IMR-90 (cell line): ENCODE results near the gene CD300LB. TPM values are rescaled to one million over a fixed set of nuclear protein-coding genes. Genes with fewer than 3 reads are reported as not detected.

Experiments used
- ATAC-seq: fragments of 200-7000 bp; cut with Tn5 transposase; 2 replicates; pipeline ENCODE4 v1.9.1; 2020; ENCODE audit warnings: low read depth, mild to moderate bottlenecking, moderate library complexity
- BruUV-seq: library from RNA; stranded (reverse); fragments of 400-500 nt; replicated peaks from 2 replicates; lab custom pipeline; 2021; lab: Mats Ljungman, UMichigan
- CTCF ChIA-PET: fragments of 300-600 bp; formaldehyde crosslinking; extraction: SDS; loops from one replicate; lab custom pipeline; 2021; ENCODE audit warnings: antibody characterized with exemption; lab: Yijun Ruan, JAX
- POLR2A ChIA-PET: fragments of 300-600 bp; sonication (Branson Sonifier 250); formaldehyde crosslinking; loops from one replicate; lab custom pipeline; 2022; ENCODE audit warnings: antibody characterized with exemption; ENCODE audit not compliant: unreplicated experiment; lab: Charles Lee
- DNase-seq: peaks from one replicate; pipeline ENCODE4 v3.0.0; 2013
- H2AFZ ChIP-seq: replicated peaks from 2 replicates; pipeline ENCODE3; 2013; ENCODE audit warnings: low read length, mild to moderate bottlenecking; ENCODE audit not compliant: poor library complexity
- H2AK5ac ChIP-seq: 2 replicates; pipeline ENCODE4 v1.6.1; 2013; ENCODE audit warnings: low read depth, low read length, inconsistent platforms
- H2AK9ac ChIP-seq: replicated peaks from 2 replicates; pipeline ENCODE3; 2013; ENCODE audit warnings: mild to moderate bottlenecking, low read depth, low read length, moderate library complexity; ENCODE audit not compliant: poor library complexity
- H2BK120ac ChIP-seq: 2 replicates; pipeline ENCODE4 v1.6.1; 2013; ENCODE audit warnings: low read depth, low read length, inconsistent platforms
- H2BK15ac ChIP-seq: 3 replicates; pipeline ENCODE4 v1.6.1; 2013; ENCODE audit warnings: low read depth, low read length, inconsistent platforms
- H2BK20ac ChIP-seq: 2 replicates; pipeline ENCODE4 v1.6.1; 2013; ENCODE audit warnings: low read depth, mild to moderate bottlenecking, inconsistent platforms, low read length, moderate library complexity
- H2BK5ac ChIP-seq: 2 replicates; pipeline ENCODE4 v1.6.1; 2013; ENCODE audit warnings: mild to moderate bottlenecking, low read depth, low read length, inconsistent platforms; ENCODE audit not compliant: poor library complexity, severe bottlenecking
- H3K14ac ChIP-seq: replicated peaks from 2 replicates; pipeline ENCODE4 v1.6.1; 2013; ENCODE audit warnings: low read depth, low read length, inconsistent platforms
- H3K18ac ChIP-seq: 2 replicates; pipeline ENCODE4 v1.6.1; 2013; ENCODE audit warnings: low read depth, low read length, control low read depth
- H3K23ac ChIP-seq: 2 replicates; pipeline ENCODE4 v1.6.1; 2013; ENCODE audit warnings: low read depth, low read length, inconsistent platforms
- H3K27ac ChIP-seq: 2 replicates; pipeline ENCODE4 v1.5.1; 2013; ENCODE audit warnings: mild to moderate bottlenecking, control low read depth, low read length; ENCODE audit not compliant: insufficient read depth
- H3K27me3 ChIP-seq: 2 replicates; pipeline ENCODE4 v1.6.1; 2013; ENCODE audit warnings: low read length; ENCODE audit not compliant: control insufficient read depth, insufficient read depth
- H3K36me3 ChIP-seq: 2 replicates; pipeline ENCODE4 v1.6.1; 2013; ENCODE audit warnings: low read length, mixed read lengths; ENCODE audit not compliant: control insufficient read depth, insufficient read depth
- H3K4ac ChIP-seq: 2 replicates; pipeline ENCODE4 v1.6.1; 2013; ENCODE audit warnings: low read depth, low read length, inconsistent platforms
- H3K4me1 ChIP-seq: 2 replicates; pipeline ENCODE4 v1.6.1; 2013; ENCODE audit warnings: low read length, mixed read lengths; ENCODE audit not compliant: control insufficient read depth, insufficient read depth
- H3K4me2 ChIP-seq: 2 replicates; pipeline ENCODE4 v1.6.1; 2013; ENCODE audit warnings: low read depth, mild to moderate bottlenecking, control low read depth, low read length, moderate library complexity
- H3K4me3 ChIP-seq: 2 replicates; pipeline ENCODE4 v1.5.1; 2013; ENCODE audit warnings: low read depth, mild to moderate bottlenecking, control low read depth, low read length, moderate library complexity; ENCODE audit not compliant: insufficient read depth
- H3K56ac ChIP-seq: 2 replicates; pipeline ENCODE4 v1.6.1; 2013; ENCODE audit warnings: low read length, inconsistent platforms; ENCODE audit not compliant: insufficient read depth; ENCODE audit errors: extremely low read depth
- H3K79me1 ChIP-seq, 2 experiments: 2 replicates each; pipeline ENCODE4 v1.6.1; 2013; ENCODE audit warnings: low read length in 2 of 2, inconsistent platforms in 1 of 2, low read depth in 1 of 2
- H3K9ac ChIP-seq: 2 replicates; pipeline ENCODE4 v1.6.1; 2013; ENCODE audit warnings: low read depth, low read length, control low read depth
- H3K9me1 ChIP-seq: 2 replicates; pipeline ENCODE4 v1.6.1; 2013; ENCODE audit warnings: low read length, inconsistent platforms; ENCODE audit not compliant: insufficient read depth
- H3K9me3 ChIP-seq: 2 replicates; pipeline ENCODE4 v1.6.1; 2013; ENCODE audit warnings: low read length; ENCODE audit not compliant: control insufficient read depth, insufficient read depth
- H4K20me1 ChIP-seq: 2 replicates; pipeline ENCODE4 v1.6.1; 2013; ENCODE audit warnings: low read length, inconsistent platforms; ENCODE audit not compliant: insufficient read depth
- H4K5ac ChIP-seq: 2 replicates; pipeline ENCODE4 v1.6.1; 2013; ENCODE audit warnings: mild to moderate bottlenecking, low read depth, low read length, control low read depth
- H4K8ac ChIP-seq, 2 experiments: 2 replicates each; pipeline ENCODE4 v1.6.1; 2013; ENCODE audit warnings: low read depth in 2 of 2, low read length in 2 of 2, control low read depth in 1 of 2, inconsistent platforms in 1 of 2
- H4K91ac ChIP-seq: 2 replicates; pipeline ENCODE4 v1.6.1; 2013; ENCODE audit warnings: low read depth, low read length, inconsistent platforms; ENCODE audit not compliant: insufficient read depth
- BHLHE40 ChIP-seq: fragments of 150-350 bp; IDR thresholded peaks from 2 replicates; pipeline ENCODE4 v1.6.1; 2016; ENCODE audit warnings: mild to moderate bottlenecking, low read depth, low read length
- CEBPB ChIP-seq: IDR thresholded peaks from 2 replicates; pipeline ENCODE4 v1.6.1; 2012; ENCODE audit warnings: low read depth, low read length, improper control_type of control experiment
- CHD1 ChIP-seq: IDR thresholded peaks from 2 replicates; pipeline ENCODE4 v1.6.1; 2012; ENCODE audit warnings: low read depth, low read length, improper control_type of control experiment
- CTCF ChIP-seq: conservative IDR thresholded peaks from 2 replicates; pipeline ENCODE4 v1.5.1; 2012; ENCODE audit warnings: mild to moderate bottlenecking, low read depth, low read length, improper control_type of control experiment
- ELK1 ChIP-seq: fragments of 150-350 bp; IDR thresholded peaks from 2 replicates; pipeline ENCODE4 v1.6.1; 2016; ENCODE audit warnings: low read depth, mild to moderate bottlenecking, low read length, moderate library complexity, borderline replicate concordance
- FOS ChIP-seq: fragments of 150-350 bp; IDR thresholded peaks from 2 replicates; pipeline ENCODE4 v1.6.1; 2016; ENCODE audit warnings: low read depth, low read length
- MAFK ChIP-seq: IDR thresholded peaks from 2 replicates; pipeline ENCODE4 v1.6.1; 2012; ENCODE audit warnings: low read depth, low read length, improper control_type of control experiment
- MAZ ChIP-seq: IDR thresholded peaks from 2 replicates; pipeline ENCODE4 v1.6.1; 2012; ENCODE audit warnings: low read depth, mild to moderate bottlenecking, low read length, improper control_type of control experiment, moderate library complexity, borderline replicate concordance
- MXI1 ChIP-seq: IDR thresholded peaks from 2 replicates; pipeline ENCODE4 v1.6.1; 2012; ENCODE audit warnings: low read depth, mild to moderate bottlenecking, low read length, moderate library complexity, borderline replicate concordance
- NFE2L2 ChIP-seq: fragments of 150-350 bp; IDR thresholded peaks from 2 replicates; pipeline ENCODE4 v1.6.1; 2016; ENCODE audit warnings: low read depth, mild to moderate bottlenecking, low read length
- POLR2A ChIP-seq: IDR thresholded peaks from 2 replicates; pipeline ENCODE4 v1.6.1; 2012; ENCODE audit warnings: mild to moderate bottlenecking, low read depth, low read length
- RAD21 ChIP-seq: IDR thresholded peaks from 2 replicates; pipeline ENCODE4 v1.6.1; 2012; ENCODE audit warnings: low read length, improper control_type of control experiment
- RCOR1 ChIP-seq: IDR thresholded peaks from 2 replicates; pipeline ENCODE4 v1.6.1; 2012; ENCODE audit warnings: mild to moderate bottlenecking, low read length, improper control_type of control experiment; ENCODE audit not compliant: insufficient replicate concordance
- RFX5 ChIP-seq: IDR thresholded peaks from 2 replicates; pipeline ENCODE4 v1.8.0; 2012; ENCODE audit warnings: low read depth, mild to moderate bottlenecking, low read length, moderate library complexity
- SMC3 ChIP-seq: fragments of 150-350 bp; IDR thresholded peaks from 2 replicates; pipeline ENCODE4 v1.6.1; 2016; ENCODE audit warnings: low read depth, mild to moderate bottlenecking, antibody characterized with exemption, low read length, moderate library complexity
- USF2 ChIP-seq: fragments of 150-350 bp; IDR thresholded peaks from 2 replicates; pipeline ENCODE4 v1.6.1; 2017; ENCODE audit warnings: mild to moderate bottlenecking, antibody characterized with exemption, low read length, low read depth
- WGBS, 2 experiments: methylation state at CpG; one replicate each; pipeline versions ENCODE4 v1.1.5 to v1.1.7; 2013; ENCODE audit warnings: missing lambda C conversion rate in 2 of 2; ENCODE audit not compliant: insufficient read length in 1 of 2; ENCODE audit errors: extremely low coverage in 2 of 2; 5-methylcytosine and 5-hydroxymethylcytosine counted together
- dilution Hi-C: fragments of 300-500 bp; cut with HindIII; formaldehyde crosslinking; loops from one replicate; pipeline ENCODE4 v1.14.3; 2018; ENCODE audit warnings: low sequenced_read_pairs; ENCODE audit not compliant: unreplicated experiment
- in situ Hi-C: fragments of 300-500 bp; cut with MboI; formaldehyde crosslinking; loops from 3 replicates; pipeline ENCODE4 v1.14.3; 2019; ENCODE audit warnings: low sequenced_read_pairs, inconsistent platforms, mixed read lengths
- intact Hi-C: fragments of 100-400 bp; cut with micrococcal nuclease; formaldehyde crosslinking; loops from 2 replicates; pipeline ENCODE4 v1.10.0; 2022
- polyA plus RNA-seq, 3 experiments: library from polyadenylated mRNA; depleted of rRNA; stranded (reverse); fragments of >200 nt; gene quantifications; 2 replicates each; pipeline ENCODE4 v1.2.3, GENCODE V29; 2012; ENCODE audit warnings: low replicate concordance in 1 of 3
- total RNA-seq: library from RNA; depleted of rRNA; stranded (reverse); fragments of >200 nt; gene quantifications from 2 replicates; pipeline ENCODE4 v1.2.3, GENCODE V29; 2012

The CD300LB gene
- total and polyA plus RNA-seq, 2 of the 4 experiments (the other 2 are of a cell fraction): not detected

GRCh38 chr17:74474043-74474792 lies 57.1 kb downstream of the CD300LB start:
- Histone ChIP-seq H2AK5ac (no peak overlapping the region), H3K23ac (no peak overlapping the region), H3K27ac (no peak overlapping the region), H3K27me3 (no peaks in the 10 kb centered on the region), H3K9me3 (peaks cover 8% of the 10 kb centered on the region), H3K4me2 (no peak overlapping the region), H3K14ac (no peak overlapping the region), H2BK120ac (no peak overlapping the region), H3K18ac (no peak overlapping the region), H4K91ac (no peak overlapping the region), H4K20me1 (no peaks in the 10 kb centered on the region), H3K9ac (no peak overlapping the region), H3K56ac (no peak overlapping the region), H4K5ac (no peak overlapping the region), H2BK20ac (no peak overlapping the region), H3K36me3 (no peaks in the 10 kb centered on the region), H2BK5ac (no peak overlapping the region), H2BK15ac (no peak overlapping the region), H2AK9ac (no peak overlapping the region), H3K79me1 (no peaks in the 10 kb centered on the region), H3K9me1 (no peaks in the 10 kb centered on the region), H2AFZ (no peak overlapping the region), H4K8ac (no peak overlapping the region), H3K4me1 (no peaks in the 10 kb centered on the region), H3K4me3 (no peak overlapping the region), H3K4ac (no peak overlapping the region)
- dilution Hi-C loops: no loop called here
- no TSS peak for BruUV-seq
- ATAC-seq (no peak), DNase-seq (no peak)
- in situ Hi-C loops: no loop called here
- ChIA-PET POLR2A (no interaction called here), CTCF (no interaction called here)
- no CpG with 5 or more reads among the region's 9 CpGs for WGBS, 2 experiments
- TF ChIP-seq MAZ (no peak), FOS (no peak), CHD1 (no peak), ELK1 (no peak), MAFK (no peak), MXI1 (no peak), RFX5 (no peak), RCOR1 (no peak), RAD21 (no peak), USF2 (no peak), POLR2A (no peak), NFE2L2 (no peak), SMC3 (no peak), CTCF (no peak), BHLHE40 (no peak), CEBPB (no peak)
- intact Hi-C loops: no loop called here
